HCT116 (cell line): ENCODE results near the gene EPDR1. TPM values are rescaled to one million over a fixed set of nuclear protein-coding genes. Genes with fewer than 3 reads are reported as not detected.

Source experiments
- ATAC-seq: fragments of 200-7000 bp; cut with Tn5 transposase; 2 replicates; pipeline ENCODE4 v1.9.1; 2020; ENCODE audit warnings: mild to moderate bottlenecking, moderate library complexity
- BruUV-seq: library from RNA; stranded (reverse); fragments of 400-500 nt; replicated peaks from 2 replicates; lab custom pipeline; 2021; lab: Mats Ljungman, UMichigan
- CTCF ChIA-PET: fragments of 300-600 bp; sonication (Branson Sonifier 250); formaldehyde crosslinking; loops from one replicate; lab custom pipeline; 2021; ENCODE audit warnings: antibody characterized with exemption; lab: Charles Lee
- POLR2A ChIA-PET: fragments of 300-600, 350-600 bp; sonication (Branson Sonifier 250); formaldehyde crosslinking; loops from one replicate; lab custom pipeline; 2021; ENCODE audit warnings: antibody characterized with exemption; lab: Charles Lee
- RAD21 ChIA-PET, 2 experiments: fragments of 300-600 bp; sonication (Branson Sonifier 250); formaldehyde crosslinking; loops; one replicate each; lab custom pipeline; 2023; ENCODE audit warnings: low total read pairs in 2 of 2; ENCODE audit not compliant: uncharacterized antibody in 2 of 2, unreplicated experiment in 2 of 2, low non-redundant PET in 1 of 2; lab: Charles Lee
- DNase-seq: peaks from one replicate; pipeline ENCODE4 v3.0.0-alpha.2; 2010; ENCODE audit warnings: low read depth, low spot score
- H2AFZ ChIP-seq: fragments of 200-600 bp; shearing (Covaris generic), sonication (generic); 2 replicates; pipeline ENCODE4 v1.6.1; 2017; ENCODE audit warnings: low read depth, mixed run types, mixed read lengths, antibody characterized with exemption, low read length; ENCODE audit not compliant: poor library complexity, severe bottlenecking
- H3K27ac ChIP-seq: 2 replicates; pipeline ENCODE4 v1.5.1; 2012; ENCODE audit warnings: low read depth, low read length
- H3K27me3 ChIP-seq: fragments of 200-600 bp; sonication (generic); 2 replicates; pipeline ENCODE4 v1.6.1; 2016; ENCODE audit warnings: mixed run types, low read length, mixed read lengths; ENCODE audit not compliant: insufficient read depth
- H3K36me3 ChIP-seq, 2 experiments: fragments of 200-500 bp in 1 of 2; fragments of 200-600 bp in 1 of 2; sonication (Bioruptor generic) in 1 of 2; sonication (generic) in 1 of 2; 2 replicates each; pipeline versions ENCODE4 v1.5.1 to v1.6.1; 2014 to 2016; ENCODE audit warnings: low read length in 2 of 2, inconsistent platforms in 1 of 2, mixed read lengths in 1 of 2, mixed run types in 1 of 2; ENCODE audit not compliant: insufficient read depth in 2 of 2, control insufficient read depth in 1 of 2
- H3K4me1 ChIP-seq, 2 experiments: fragments of 200-600 bp in 1 of 2; sonication (generic) in 1 of 2; 2 replicates each; pipeline versions ENCODE4 v1.5.1 to v1.6.1; 2012 to 2017; ENCODE audit warnings: low read length in 2 of 2, inconsistent platforms in 1 of 2, mild to moderate bottlenecking in 1 of 2, mixed read lengths in 1 of 2, mixed run types in 1 of 2, moderate library complexity in 1 of 2; ENCODE audit not compliant: insufficient read depth in 2 of 2, control insufficient read depth in 1 of 2
- H3K4me2 ChIP-seq: fragments of 200-600 bp; sonication (generic); 2 replicates; pipeline ENCODE4 v1.6.1; 2017; ENCODE audit warnings: mixed run types, low read length, mixed read lengths
- H3K4me3 ChIP-seq, 2 experiments: fragments of 200-600 bp in 1 of 2; sonication (generic) in 1 of 2; replicated peaks in 1 of 2; 2 replicates each; pipeline ENCODE4 v1.5.1; 2011 to 2016; ENCODE audit warnings: low read length in 2 of 2, control low read depth in 1 of 2, low read depth in 1 of 2, mild to moderate bottlenecking in 1 of 2, mixed read lengths in 1 of 2, mixed run types in 1 of 2
- H3K79me2 ChIP-seq: fragments of 200-600 bp; sonication (generic); 2 replicates; pipeline ENCODE4 v1.6.1; 2017; ENCODE audit warnings: mild to moderate bottlenecking, mixed run types, low read length, moderate library complexity, mixed read lengths; ENCODE audit not compliant: insufficient read depth
- H3K9ac ChIP-seq: fragments of 200-600 bp; sonication (generic); 2 replicates; pipeline ENCODE4 v1.6.1; 2016; ENCODE audit warnings: low read length, mixed read lengths
- H3K9me2 ChIP-seq: fragments of 200-600 bp; sonication (generic), shearing (Covaris generic); 2 replicates; pipeline ENCODE4 v1.6.1; 2017; ENCODE audit warnings: mixed run types, mild to moderate bottlenecking, moderate library complexity; ENCODE audit not compliant: insufficient read depth
- H3K9me3 ChIP-seq, 2 experiments: fragments of 200-500 bp in 1 of 2; fragments of 200-600 bp in 1 of 2; sonication (Bioruptor generic) in 1 of 2; sonication (generic) in 1 of 2; 2 replicates each; pipeline ENCODE4 v1.6.1; 2014 to 2017; ENCODE audit warnings: low read length in 2 of 2, mixed read lengths in 2 of 2, inconsistent platforms in 1 of 2, low read depth in 1 of 2, mild to moderate bottlenecking in 1 of 2, mixed run types in 1 of 2, moderate library complexity in 1 of 2; ENCODE audit not compliant: control insufficient read depth in 1 of 2, insufficient read depth in 1 of 2
- H4K20me1 ChIP-seq: fragments of 200-600 bp; sonication (generic), shearing (Covaris generic); 2 replicates; pipeline ENCODE4 v1.6.1; 2017; ENCODE audit warnings: mixed run types, mild to moderate bottlenecking, moderate library complexity; ENCODE audit not compliant: insufficient read depth
- ATF3 ChIP-seq: IDR thresholded peaks from 2 replicates; pipeline ENCODE4 v1.6.1; 2012
- CBX3 ChIP-seq: IDR thresholded peaks from 2 replicates; pipeline ENCODE4 v1.6.1; 2012; ENCODE audit warnings: low read depth
- CEBPB ChIP-seq: IDR thresholded peaks from 2 replicates; pipeline ENCODE4 v1.6.1; 2012; ENCODE audit warnings: low read depth
- EGR1 ChIP-seq: IDR thresholded peaks from 2 replicates; pipeline ENCODE4 v1.6.1; 2012; ENCODE audit warnings: low read depth
- EZH2 ChIP-seq: fragments of 200-600 bp; sonication (generic); IDR thresholded peaks from 2 replicates; pipeline ENCODE4 v1.6.1; 2017; ENCODE audit warnings: antibody characterized with exemption, mixed run types
- EZH2phosphoT487 ChIP-seq: fragments of 200-600 bp; IDR thresholded peaks from 2 replicates; pipeline ENCODE4 v1.6.1; 2018; ENCODE audit warnings: antibody characterized with exemption, borderline replicate concordance
- FOSL1 ChIP-seq: IDR thresholded peaks from 2 replicates; pipeline ENCODE4 v1.6.1; 2012; ENCODE audit warnings: low read depth
- JUND ChIP-seq: IDR thresholded peaks from 2 replicates; pipeline ENCODE4 v1.6.1; 2012
- POLR2A ChIP-seq: IDR thresholded peaks from 2 replicates; pipeline ENCODE4 v1.7.0; 2011; ENCODE audit warnings: borderline replicate concordance; ENCODE audit not compliant: insufficient read depth, insufficient read length; ENCODE audit errors: extremely low read depth
- POLR2AphosphoS5 ChIP-seq: IDR thresholded peaks from 2 replicates; pipeline ENCODE4 v1.6.1; 2011; ENCODE audit warnings: mild to moderate bottlenecking, low read depth, low read length, moderate library complexity
- RAD21 ChIP-seq: IDR thresholded peaks from 2 replicates; pipeline ENCODE4 v1.6.1; 2012; ENCODE audit warnings: low read depth, mild to moderate bottlenecking
- REST ChIP-seq: IDR thresholded peaks from 2 replicates; pipeline ENCODE4 v1.6.1; 2012; ENCODE audit warnings: low read depth
- SP1 ChIP-seq: IDR thresholded peaks from 2 replicates; pipeline ENCODE4 v1.6.1; 2012; ENCODE audit warnings: low read depth
- TCF7L2 ChIP-seq: IDR thresholded peaks from 2 replicates; pipeline ENCODE4 v1.7.0; 2011; ENCODE audit warnings: borderline replicate concordance, inconsistent platforms; ENCODE audit not compliant: insufficient read depth, insufficient read length; ENCODE audit errors: extremely low read depth
- ZFX ChIP-seq: fragments of 450-650 bp; IDR thresholded peaks from 2 replicates; pipeline ENCODE4 v1.6.1; 2017
- ZNF274 ChIP-seq: fragments of 200-500 bp; sonication (Bioruptor generic); IDR thresholded peaks from 2 replicates; pipeline ENCODE4 v1.6.1; 2014; ENCODE audit warnings: mild to moderate bottlenecking, low read depth, low read length, inconsistent platforms
- intact Hi-C: fragments of 100-400 bp; cut with micrococcal nuclease; formaldehyde crosslinking; loops from 2 replicates; pipeline ENCODE4 v1.10.0; 2022
- total RNA-seq: library from RNA; stranded (reverse); gene quantifications from one replicate; pipeline ENCODE4 v1.2.1, GENCODE V29; 2021; ENCODE audit not compliant: unreplicated experiment
- TF ChIP-seq, protein P1 (sequence below): IDR thresholded peaks from 2 replicates; pipeline ENCODE4 v1.6.1; 2012
- TF ChIP-seq, protein P2 (sequence below): IDR thresholded peaks from 2 replicates; pipeline ENCODE4 v1.6.1; 2011; ENCODE audit warnings: mild to moderate bottlenecking, low read length, moderate library complexity; ENCODE audit not compliant: insufficient replicate concordance; ENCODE audit errors: extremely low read depth

The EPDR1 gene
- total RNA-seq, 1 experiment from 2014 or later = 8.0 TPM

- H3K4me1 ChIP-seq = peaks cover 9 to 14% of the 10 kb centered on the region in 2 experiments
- CTCF ChIA-PET = no interaction called here
- no peak for ATAC-seq
- no TSS peak for BruUV-seq
- no peak overlapping the region for H3K4me3 ChIP-seq
- no peak overlapping the region for H2AFZ ChIP-seq
- intact Hi-C loops = no loop called here
- H3K9me2 ChIP-seq = no peaks in the 10 kb centered on the region
- no peak overlapping the region for H3K4me2 ChIP-seq
- no peak for TF ChIP-seq SP1
- TF ChIP-seq, protein P1, sequence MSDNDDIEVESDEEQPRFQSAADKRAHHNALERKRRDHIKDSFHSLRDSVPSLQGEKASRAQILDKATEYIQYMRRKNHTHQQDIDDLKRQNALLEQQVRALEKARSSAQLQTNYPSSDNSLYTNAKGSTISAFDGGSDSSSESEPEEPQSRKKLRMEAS = no peak
- no peak for TF ChIP-seq JUND
- TF ChIP-seq EZH2phosphoT487 = no peak
- TF ChIP-seq CEBPB = no peak
- TF ChIP-seq ZFX = no peak
- TF ChIP-seq TCF7L2 = no peak
- TF ChIP-seq POLR2AphosphoS5 = no peak
- no peak for TF ChIP-seq ZNF274
- TF ChIP-seq EGR1 = no peak
- TF ChIP-seq RAD21 = no peak
- no peak for TF ChIP-seq ATF3
- no peak for TF ChIP-seq EZH2
- no peak for TF ChIP-seq POLR2A
- TF ChIP-seq CBX3 = no peak
- TF ChIP-seq, protein P2, sequence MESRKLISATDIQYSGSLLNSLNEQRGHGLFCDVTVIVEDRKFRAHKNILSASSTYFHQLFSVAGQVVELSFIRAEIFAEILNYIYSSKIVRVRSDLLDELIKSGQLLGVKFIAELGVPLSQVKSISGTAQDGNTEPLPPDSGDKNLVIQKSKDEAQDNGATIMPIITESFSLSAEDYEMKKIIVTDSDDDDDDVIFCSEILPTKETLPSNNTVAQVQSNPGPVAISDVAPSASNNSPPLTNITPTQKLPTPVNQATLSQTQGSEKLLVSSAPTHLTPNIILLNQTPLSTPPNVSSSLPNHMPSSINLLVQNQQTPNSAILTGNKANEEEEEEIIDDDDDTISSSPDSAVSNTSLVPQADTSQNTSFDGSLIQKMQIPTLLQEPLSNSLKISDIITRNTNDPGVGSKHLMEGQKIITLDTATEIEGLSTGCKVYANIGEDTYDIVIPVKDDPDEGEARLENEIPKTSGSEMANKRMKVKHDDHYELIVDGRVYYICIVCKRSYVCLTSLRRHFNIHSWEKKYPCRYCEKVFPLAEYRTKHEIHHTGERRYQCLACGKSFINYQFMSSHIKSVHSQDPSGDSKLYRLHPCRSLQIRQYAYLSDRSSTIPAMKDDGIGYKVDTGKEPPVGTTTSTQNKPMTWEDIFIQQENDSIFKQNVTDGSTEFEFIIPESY = no peak
- no peak for TF ChIP-seq FOSL1
- TF ChIP-seq REST = no peak
- RAD21 ChIA-PET = no interaction called here
- H3K36me3 ChIP-seq = no peaks in the 10 kb centered on the region
- no peak for DNase-seq
- no peak overlapping the region for H3K9ac ChIP-seq
- H3K27ac ChIP-seq = no peak overlapping the region
- no peaks in the 10 kb centered on the region for H3K27me3 ChIP-seq
- no peaks in the 10 kb centered on the region for H4K20me1 ChIP-seq
- peaks cover 16% of the 10 kb centered on the region; the same call in 1 of the 2 replicates for H3K79me2 ChIP-seq
- H3K9me3 ChIP-seq = no peaks in the 10 kb centered on the region
- POLR2A ChIA-PET = no interaction called here
These were observed 23.7 kb downstream of the EPDR1 start for GRCh38 chr7:37943905-37944736.
